ENCODE data around the gene GRWD1. TPM values are rescaled to one million over a fixed set of nuclear protein-coding genes. Genes with fewer than 3 reads are reported as not detected.

GRWD1 gene
- total RNA-seq, 1 experiment from 2014 or later: 64.8 TPM

GRCh38 chr19:48471836-48472235, 26.1 kb downstream of the GRWD1 start:
- Histone ChIP-seq H3K36me3 (ENCODE audit: control insufficient read depth in 1 of 2, insufficient read depth in 2 of 2, low read length in 2 of 2) (peaks cover 32 to 47% of the 10 kb centered on the region in 2 experiments), H3K9me2 (ENCODE audit: insufficient read depth) (no peaks in the 10 kb centered on the region), H3K27me3 (ENCODE audit: insufficient read depth, low read length) (no peaks in the 10 kb centered on the region), H3K27ac (ENCODE audit: low read depth, low read length) (no peak overlapping the region), H3K4me1 (ENCODE audit: control insufficient read depth in 1 of 2, insufficient read depth in 2 of 2, low read length in 2 of 2) (peaks cover 11 to 20% of the 10 kb centered on the region in 2 experiments), H2AFZ (ENCODE audit: low read depth, low read length, poor library complexity, severe bottlenecking) (no peak overlapping the region), H3K9ac (ENCODE audit: low read length) (no peak overlapping the region), H3K4me2 (ENCODE audit: low read length) (no peak overlapping the region), H3K79me2 (ENCODE audit: insufficient read depth, low read length) (peaks cover 18% of the 10 kb centered on the region), H4K20me1 (ENCODE audit: insufficient read depth) (no peaks in the 10 kb centered on the region), H3K9me3 (ENCODE audit: control insufficient read depth in 1 of 2, insufficient read depth in 1 of 2, low read depth in 1 of 2, low read length in 2 of 2) (no peaks in the 10 kb centered on the region), H3K4me3 (replicated peaks in 1 of 2; ENCODE audit: low read depth in 1 of 2, low read length in 2 of 2) (no peak overlapping the region)
- ATAC-seq: no peak
- ChIA-PET RAD21 (ENCODE audit: low non-redundant PET in 1 of 2, low total read pairs in 2 of 2, uncharacterized antibody in 2 of 2, unreplicated experiment in 2 of 2) (no interaction called here), POLR2A (no interaction called here), CTCF (no interaction called here)
- DNase-seq (ENCODE audit: low read depth, low spot score): no peak
- BruUV-seq (replicated peaks): no TSS peak
- TF ChIP-seq SRF (IDR thresholded peaks at IDR 0.05; ENCODE audit: low read depth): no peak
- TF ChIP-seq SIN3A (IDR thresholded peaks at IDR 0.05; ENCODE audit: low read depth): no peak
- no peak for TF ChIP-seq CBX3 (IDR thresholded peaks at IDR 0.05; ENCODE audit: low read depth)
- no peak for TF ChIP-seq ELF1 (IDR thresholded peaks at IDR 0.05; ENCODE audit: borderline replicate concordance, low read depth)
- TF ChIP-seq, protein P1, sequence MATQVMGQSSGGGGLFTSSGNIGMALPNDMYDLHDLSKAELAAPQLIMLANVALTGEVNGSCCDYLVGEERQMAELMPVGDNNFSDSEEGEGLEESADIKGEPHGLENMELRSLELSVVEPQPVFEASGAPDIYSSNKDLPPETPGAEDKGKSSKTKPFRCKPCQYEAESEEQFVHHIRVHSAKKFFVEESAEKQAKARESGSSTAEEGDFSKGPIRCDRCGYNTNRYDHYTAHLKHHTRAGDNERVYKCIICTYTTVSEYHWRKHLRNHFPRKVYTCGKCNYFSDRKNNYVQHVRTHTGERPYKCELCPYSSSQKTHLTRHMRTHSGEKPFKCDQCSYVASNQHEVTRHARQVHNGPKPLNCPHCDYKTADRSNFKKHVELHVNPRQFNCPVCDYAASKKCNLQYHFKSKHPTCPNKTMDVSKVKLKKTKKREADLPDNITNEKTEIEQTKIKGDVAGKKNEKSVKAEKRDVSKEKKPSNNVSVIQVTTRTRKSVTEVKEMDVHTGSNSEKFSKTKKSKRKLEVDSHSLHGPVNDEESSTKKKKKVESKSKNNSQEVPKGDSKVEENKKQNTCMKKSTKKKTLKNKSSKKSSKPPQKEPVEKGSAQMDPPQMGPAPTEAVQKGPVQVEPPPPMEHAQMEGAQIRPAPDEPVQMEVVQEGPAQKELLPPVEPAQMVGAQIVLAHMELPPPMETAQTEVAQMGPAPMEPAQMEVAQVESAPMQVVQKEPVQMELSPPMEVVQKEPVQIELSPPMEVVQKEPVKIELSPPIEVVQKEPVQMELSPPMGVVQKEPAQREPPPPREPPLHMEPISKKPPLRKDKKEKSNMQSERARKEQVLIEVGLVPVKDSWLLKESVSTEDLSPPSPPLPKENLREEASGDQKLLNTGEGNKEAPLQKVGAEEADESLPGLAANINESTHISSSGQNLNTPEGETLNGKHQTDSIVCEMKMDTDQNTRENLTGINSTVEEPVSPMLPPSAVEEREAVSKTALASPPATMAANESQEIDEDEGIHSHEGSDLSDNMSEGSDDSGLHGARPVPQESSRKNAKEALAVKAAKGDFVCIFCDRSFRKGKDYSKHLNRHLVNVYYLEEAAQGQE (IDR thresholded peaks at IDR 0.05; ENCODE audit: low read depth): no peak
- TF ChIP-seq EGR1 (IDR thresholded peaks at IDR 0.05; ENCODE audit: low read depth): no peak
- no peak for TF ChIP-seq YY1 (IDR thresholded peaks at IDR 0.05; ENCODE audit: extremely low read depth, insufficient replicate concordance, low read depth, low read length)
- no peak for TF ChIP-seq RAD21 (IDR thresholded peaks at IDR 0.05; ENCODE audit: low read depth)
- TF ChIP-seq SP1 (IDR thresholded peaks at IDR 0.05; ENCODE audit: low read depth): no peak
- intact Hi-C loops (cut with micrococcal nuclease): no loop called here
